SU-DHL-6 (cell line): Measurements from ENCODE around the gene PUDP.
"Not testable (repeated sequence)": the region's sequence is repeated elsewhere in the genome, so short reads cannot be mapped to it uniquely, and the experiment has no call there.

Experiments used
- CTCF ChIP-seq: fragments of 200-600 bp; sonication (generic); IDR thresholded peaks from one replicate; pipeline ENCODE4 v1.5.1; 2017; ENCODE audit warnings: antibody characterized with exemption, mild to moderate bottlenecking, low read length, moderate library complexity; ENCODE audit not compliant: insufficient read depth, poor library complexity, severe bottlenecking
- EZH2phosphoT487 ChIP-seq: fragments of 200-600 bp; sonication (generic), shearing (Covaris generic); conservative IDR thresholded peaks from 2 replicates; pipeline ENCODE4 v1.6.1; 2018; ENCODE audit warnings: mild to moderate bottlenecking, antibody characterized with exemption, low read length, moderate library complexity, mixed read lengths

GRCh38 chrX:7178859-7179258, 30.9 kb upstream of the PUDP start:
- TF ChIP-seq CTCF, EZH2phosphoT487: not testable (repeated sequence)
